SK-N-SH (cell line): ENCODE results near the gene GRM8. TPM values are rescaled to one million over a fixed set of nuclear protein-coding genes. Genes with fewer than 3 reads are reported as not detected.

ENCODE experiments used
- CTCF ChIA-PET: fragments of 300-600, 350-600 bp; formaldehyde crosslinking; extraction: SDS; loops from one replicate; lab custom pipeline; 2021; lab: Yijun Ruan, JAX
- POLR2A ChIA-PET: fragments of 350-600 bp; sonication (Branson Sonifier 250); formaldehyde crosslinking; extraction: SDS; loops from one replicate; lab custom pipeline; 2020; ENCODE audit warnings: antibody characterized with exemption, inconsistent platforms; lab: Yijun Ruan, JAX
- DNase-seq: peaks from one replicate; pipeline ENCODE4 v3.0.0; 2012
- H2AFZ ChIP-seq: fragments of 200-600 bp; sonication (generic); 2 replicates; pipeline ENCODE4 v1.8.1; 2016; ENCODE audit warnings: antibody characterized with exemption, mild to moderate bottlenecking, low read depth
- H3F3A ChIP-seq: fragments of 200-600 bp; sonication (generic); replicated peaks from 2 replicates; pipeline ENCODE3; 2016; ENCODE audit warnings: antibody characterized with exemption, mild to moderate bottlenecking; ENCODE audit not compliant: insufficient read depth
- H3K27ac ChIP-seq, 2 experiments: fragments of 200-500 bp in 1 of 2; fragments of 200-600 bp in 1 of 2; sonication (Bioruptor generic) in 1 of 2; sonication (generic), shearing (Covaris generic) in 1 of 2; 2 replicates each; pipeline versions ENCODE4 v1.5.1 to v1.6.1; 2014 to 2016; ENCODE audit warnings: low read depth in 2 of 2, inconsistent platforms in 1 of 2, low read length in 1 of 2, mild to moderate bottlenecking in 1 of 2, mixed read lengths in 1 of 2
- H3K27me3 ChIP-seq: fragments of 200-600 bp; sonication (generic), shearing (Covaris generic); 2 replicates; pipeline ENCODE4 v1.6.1; 2016; ENCODE audit warnings: mixed run types; ENCODE audit not compliant: insufficient read depth
- H3K36me3 ChIP-seq, 2 experiments: fragments of 200-500 bp in 1 of 2; fragments of 200-600 bp in 1 of 2; sonication (Bioruptor generic) in 1 of 2; sonication (generic) in 1 of 2; replicated peaks in 1 of 2; 2 replicates each; pipeline versions ENCODE3 to v1.5.1; 2014 to 2016; ENCODE audit warnings: low read length in 1 of 2, mild to moderate bottlenecking in 1 of 2; ENCODE audit not compliant: insufficient read depth in 2 of 2, control insufficient read depth in 1 of 2
- H3K4me1 ChIP-seq, 2 experiments: fragments of 200-500 bp in 1 of 2; fragments of 200-600 bp in 1 of 2; sonication (Bioruptor generic) in 1 of 2; sonication (generic), shearing (Covaris generic) in 1 of 2; 2 replicates each; pipeline versions ENCODE4 v1.5.1 to v1.6.1; 2014 to 2016; ENCODE audit warnings: low read depth in 1 of 2, low read length in 1 of 2, mixed run types in 1 of 2; ENCODE audit not compliant: insufficient read depth in 2 of 2, control insufficient read depth in 1 of 2
- H3K4me2 ChIP-seq: fragments of 200-600 bp; sonication (generic), shearing (Covaris generic); 2 replicates; pipeline ENCODE4 v1.6.1; 2017; ENCODE audit warnings: mixed run types
- H3K4me3 ChIP-seq, 2 experiments: fragments of 200-500 bp in 1 of 2; fragments of 200-600 bp in 1 of 2; sonication (Bioruptor generic) in 1 of 2; sonication (generic), shearing (Covaris generic) in 1 of 2; 2 replicates each; pipeline versions ENCODE4 v1.5.1 to v1.8.1; 2014 to 2016; ENCODE audit warnings: low read depth in 2 of 2, inconsistent platforms in 1 of 2, low read length in 1 of 2, mild to moderate bottlenecking in 1 of 2, mixed read lengths in 1 of 2, moderate library complexity in 1 of 2
- H3K79me2 ChIP-seq: fragments of 200-600 bp; sonication (generic); 2 replicates; pipeline ENCODE4 v1.8.1; 2017; ENCODE audit warnings: mild to moderate bottlenecking; ENCODE audit not compliant: insufficient read depth
- H3K9ac ChIP-seq: fragments of 200-600 bp; sonication (generic); 2 replicates; pipeline ENCODE4 v1.6.1; 2017; ENCODE audit warnings: mixed run types
- H3K9me2 ChIP-seq: fragments of 200-600 bp; sonication (generic); 2 replicates; pipeline ENCODE4 v1.6.1; 2017; ENCODE audit warnings: mixed run types
- H3K9me3 ChIP-seq: fragments of 200-600 bp; sonication (generic); 2 replicates; pipeline ENCODE4 v1.6.1; 2017; ENCODE audit warnings: mixed run types, mild to moderate bottlenecking, moderate library complexity
- H4K20me1 ChIP-seq: fragments of 200-600 bp; sonication (generic); 2 replicates; pipeline ENCODE4 v1.6.1; 2017; ENCODE audit warnings: mild to moderate bottlenecking, mixed run types; ENCODE audit not compliant: insufficient read depth
- CHD2 ChIP-seq: fragments of 150-350 bp; IDR thresholded peaks from 2 replicates; pipeline ENCODE4 v1.6.1; 2018; ENCODE audit warnings: low read length; ENCODE audit not compliant: partially characterized antibody
- EZH2phosphoT487 ChIP-seq: fragments of 200-600 bp; sonication (generic); IDR thresholded peaks from 2 replicates; pipeline ENCODE4 v1.6.1; 2017; ENCODE audit warnings: low read depth, mixed run types, mild to moderate bottlenecking, antibody characterized with exemption, moderate library complexity, borderline replicate concordance
- GATA2 ChIP-seq: sonication (generic); formaldehyde crosslinking; IDR thresholded peaks from 2 replicates; pipeline ENCODE4 v1.5.0; 2020; ENCODE audit warnings: mild to moderate bottlenecking, missing genetic modification reagents
- MAX ChIP-seq: IDR thresholded peaks from 2 replicates; pipeline ENCODE4 v1.4.0; 2012; ENCODE audit warnings: low read depth
- MEF2A ChIP-seq: IDR thresholded peaks from 2 replicates; pipeline ENCODE4 v1.4.0; 2012; ENCODE audit warnings: low read depth, borderline replicate concordance
- NFIC ChIP-seq: IDR thresholded peaks from 2 replicates; pipeline ENCODE4 v1.4.0; 2012; ENCODE audit warnings: borderline replicate concordance
- NRF1 ChIP-seq: IDR thresholded peaks from 2 replicates; pipeline ENCODE4 v1.6.1; 2012; ENCODE audit warnings: low read depth, mild to moderate bottlenecking, low read length
- TAF1 ChIP-seq: IDR thresholded peaks from 2 replicates; pipeline ENCODE4 v1.6.1; 2012; ENCODE audit warnings: low read depth, mild to moderate bottlenecking, low read length, moderate library complexity, borderline replicate concordance
- WGBS: methylation state at CpG from one replicate; pipeline ENCODE4 v1.1.6; 2017; ENCODE audit warnings: low lambda C conversion rate; 5-methylcytosine and 5-hydroxymethylcytosine counted together
- polyA plus RNA-seq, 3 experiments: library from polyadenylated mRNA; depleted of rRNA; stranded (reverse); fragments of >200 nt; gene quantifications; 2 replicates each; pipeline ENCODE4 v1.2.3, GENCODE V29; 2012
- TF ChIP-seq, protein P1 (sequence below): fragments of 200-600 bp; sonication (generic); IDR thresholded peaks from 2 replicates; pipeline ENCODE4 v1.6.1; 2017; ENCODE audit warnings: antibody characterized with exemption, mild to moderate bottlenecking, moderate library complexity
- TF ChIP-seq, protein P2 (sequence below): fragments of 150-350 bp; IDR thresholded peaks from 2 replicates; pipeline ENCODE4 v1.6.1; 2017; ENCODE audit warnings: antibody characterized with exemption, low read length, low read depth, borderline replicate concordance
- TF ChIP-seq, protein P3 (sequence below): IDR thresholded peaks from 2 replicates; pipeline ENCODE4 v1.4.0; 2012; ENCODE audit warnings: low read depth, borderline replicate concordance
- TF ChIP-seq, protein P4 (sequence below): IDR thresholded peaks from 2 replicates; pipeline ENCODE4 v1.4.0; 2012; ENCODE audit warnings: low read depth, borderline replicate concordance

Gene GRM8
- polyA plus RNA-seq, 1 of the 3 experiments (the other 2 are of a cell fraction) = 0.10 TPM

- DNase-seq = no peak
- Histone ChIP-seq H3K36me3 (no peaks in the 10 kb centered on the region), H3K4me1 (no peaks in the 10 kb centered on the region), H3K9ac (no peak overlapping the region), H2AFZ (no peak overlapping the region), H4K20me1 (no peaks in the 10 kb centered on the region), H3K9me3 (no peaks in the 10 kb centered on the region), H3K4me2 (no peak overlapping the region), H3K79me2 (no peaks in the 10 kb centered on the region), H3K27ac (no peak overlapping the region), H3K27me3 (no peaks in the 10 kb centered on the region)
- WGBS = 48% methylated on average over 4 of the region's 4 CpGs
- TF ChIP-seq, protein P1, sequence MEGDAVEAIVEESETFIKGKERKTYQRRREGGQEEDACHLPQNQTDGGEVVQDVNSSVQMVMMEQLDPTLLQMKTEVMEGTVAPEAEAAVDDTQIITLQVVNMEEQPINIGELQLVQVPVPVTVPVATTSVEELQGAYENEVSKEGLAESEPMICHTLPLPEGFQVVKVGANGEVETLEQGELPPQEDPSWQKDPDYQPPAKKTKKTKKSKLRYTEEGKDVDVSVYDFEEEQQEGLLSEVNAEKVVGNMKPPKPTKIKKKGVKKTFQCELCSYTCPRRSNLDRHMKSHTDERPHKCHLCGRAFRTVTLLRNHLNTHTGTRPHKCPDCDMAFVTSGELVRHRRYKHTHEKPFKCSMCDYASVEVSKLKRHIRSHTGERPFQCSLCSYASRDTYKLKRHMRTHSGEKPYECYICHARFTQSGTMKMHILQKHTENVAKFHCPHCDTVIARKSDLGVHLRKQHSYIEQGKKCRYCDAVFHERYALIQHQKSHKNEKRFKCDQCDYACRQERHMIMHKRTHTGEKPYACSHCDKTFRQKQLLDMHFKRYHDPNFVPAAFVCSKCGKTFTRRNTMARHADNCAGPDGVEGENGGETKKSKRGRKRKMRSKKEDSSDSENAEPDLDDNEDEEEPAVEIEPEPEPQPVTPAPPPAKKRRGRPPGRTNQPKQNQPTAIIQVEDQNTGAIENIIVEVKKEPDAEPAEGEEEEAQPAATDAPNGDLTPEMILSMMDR = no peak
- TF ChIP-seq CHD2 = no peak
- TF ChIP-seq, all 33 proteins: peak for 0
- Histone ChIP-seq H3F3A (no peaks in the 10 kb centered on the region), H3K4me3 (no peak overlapping the region), H3K9me2 (no peaks in the 10 kb centered on the region)
- CTCF ChIA-PET = interaction anchor here (1.0 to 1.5 kb wide), 3 partner anchors 12 to 39 kb away, joined by 3 to 5 read pairs (median 4); no protein-coding TSS in a partner anchor
- POLR2A ChIA-PET = no interaction called here
Observed at GRCh38 chr7:127214956-127215718, 37.6 kb downstream of the GRM8 start.

DNA sequence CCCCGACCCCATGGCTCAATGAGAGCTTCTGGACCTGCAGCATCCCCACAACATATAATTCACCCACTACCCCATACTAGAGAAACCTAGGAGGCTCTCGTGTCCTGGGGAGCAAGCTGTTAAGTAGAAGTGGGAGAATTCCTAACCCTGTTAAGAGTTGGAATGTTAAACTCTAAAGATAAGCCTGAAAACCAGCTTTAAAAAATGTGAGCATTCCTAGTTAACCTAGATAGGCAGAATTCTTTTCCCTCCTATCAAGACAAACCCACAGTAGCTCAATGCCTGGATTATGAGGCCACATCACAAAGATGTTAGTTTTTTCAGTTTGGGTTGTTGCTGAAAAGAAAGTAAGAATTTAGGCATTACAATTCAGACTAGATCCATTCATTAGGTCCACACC, 42.9 kb downstream of the GRM8 start:
- 7% methylated on average over 2 of the region's 2 CpGs for WGBS

DNA sequence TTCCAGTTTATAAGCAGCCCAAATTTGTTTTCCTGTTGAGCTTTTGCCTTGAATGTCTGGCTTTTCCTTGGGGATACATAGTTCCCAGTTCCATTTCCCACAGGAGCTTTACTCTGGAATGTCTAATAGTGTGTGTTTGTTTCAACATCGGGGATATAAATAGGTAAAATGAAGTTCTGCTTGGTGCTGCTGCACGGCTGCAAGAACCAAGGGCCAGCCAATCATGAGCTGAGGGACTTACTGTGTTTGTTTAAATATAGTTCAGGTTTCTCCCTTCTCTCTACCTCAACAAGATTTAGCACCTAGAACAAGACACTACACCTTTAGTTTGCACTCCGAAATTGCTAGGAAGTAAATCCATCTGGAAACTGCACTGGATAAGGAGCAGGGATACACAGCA, 43.9 kb downstream of the GRM8 start:
- no peaks in the 10 kb centered on the region for H3F3A ChIP-seq
- CTCF ChIA-PET = interaction anchor here (1.4 to 1.7 kb wide), 2 partner anchors 45 to 46 kb away, joined by 3 to 4 read pairs; no protein-coding TSS in a partner anchor
- no peaks in the 10 kb centered on the region for H3K9me2 ChIP-seq
- no peak overlapping the region for H3K9ac ChIP-seq
- no peaks in the 10 kb centered on the region for H3K9me3 ChIP-seq
- WGBS = 17% methylated on average over 3 of the region's 3 CpGs
- no peak overlapping the region for H3K4me3 ChIP-seq
- no peaks in the 10 kb centered on the region for H4K20me1 ChIP-seq
- POLR2A ChIA-PET = no interaction called here
- no peaks in the 10 kb centered on the region for H3K4me1 ChIP-seq
- H3K4me2 ChIP-seq = no peak overlapping the region
- H3K79me2 ChIP-seq = no peaks in the 10 kb centered on the region
- H2AFZ ChIP-seq = no peak overlapping the region
- no peaks in the 10 kb centered on the region for H3K36me3 ChIP-seq
- no peaks in the 10 kb centered on the region for H3K27me3 ChIP-seq
- no peak overlapping the region for H3K27ac ChIP-seq
- DNase-seq = no peak
- TF ChIP-seq, protein P2, sequence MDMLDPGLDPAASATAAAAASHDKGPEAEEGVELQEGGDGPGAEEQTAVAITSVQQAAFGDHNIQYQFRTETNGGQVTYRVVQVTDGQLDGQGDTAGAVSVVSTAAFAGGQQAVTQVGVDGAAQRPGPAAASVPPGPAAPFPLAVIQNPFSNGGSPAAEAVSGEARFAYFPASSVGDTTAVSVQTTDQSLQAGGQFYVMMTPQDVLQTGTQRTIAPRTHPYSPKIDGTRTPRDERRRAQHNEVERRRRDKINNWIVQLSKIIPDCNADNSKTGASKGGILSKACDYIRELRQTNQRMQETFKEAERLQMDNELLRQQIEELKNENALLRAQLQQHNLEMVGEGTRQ = no peak
- TF ChIP-seq, protein P3, sequence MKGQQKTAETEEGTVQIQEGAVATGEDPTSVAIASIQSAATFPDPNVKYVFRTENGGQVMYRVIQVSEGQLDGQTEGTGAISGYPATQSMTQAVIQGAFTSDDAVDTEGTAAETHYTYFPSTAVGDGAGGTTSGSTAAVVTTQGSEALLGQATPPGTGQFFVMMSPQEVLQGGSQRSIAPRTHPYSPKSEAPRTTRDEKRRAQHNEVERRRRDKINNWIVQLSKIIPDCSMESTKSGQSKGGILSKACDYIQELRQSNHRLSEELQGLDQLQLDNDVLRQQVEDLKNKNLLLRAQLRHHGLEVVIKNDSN = no peak
- TF ChIP-seq, protein P4, sequence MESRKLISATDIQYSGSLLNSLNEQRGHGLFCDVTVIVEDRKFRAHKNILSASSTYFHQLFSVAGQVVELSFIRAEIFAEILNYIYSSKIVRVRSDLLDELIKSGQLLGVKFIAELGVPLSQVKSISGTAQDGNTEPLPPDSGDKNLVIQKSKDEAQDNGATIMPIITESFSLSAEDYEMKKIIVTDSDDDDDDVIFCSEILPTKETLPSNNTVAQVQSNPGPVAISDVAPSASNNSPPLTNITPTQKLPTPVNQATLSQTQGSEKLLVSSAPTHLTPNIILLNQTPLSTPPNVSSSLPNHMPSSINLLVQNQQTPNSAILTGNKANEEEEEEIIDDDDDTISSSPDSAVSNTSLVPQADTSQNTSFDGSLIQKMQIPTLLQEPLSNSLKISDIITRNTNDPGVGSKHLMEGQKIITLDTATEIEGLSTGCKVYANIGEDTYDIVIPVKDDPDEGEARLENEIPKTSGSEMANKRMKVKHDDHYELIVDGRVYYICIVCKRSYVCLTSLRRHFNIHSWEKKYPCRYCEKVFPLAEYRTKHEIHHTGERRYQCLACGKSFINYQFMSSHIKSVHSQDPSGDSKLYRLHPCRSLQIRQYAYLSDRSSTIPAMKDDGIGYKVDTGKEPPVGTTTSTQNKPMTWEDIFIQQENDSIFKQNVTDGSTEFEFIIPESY = no peak
- no peak for TF ChIP-seq MEF2A
- no peak for TF ChIP-seq MAX
- TF ChIP-seq NFIC = no peak
- no peak for TF ChIP-seq GATA2 (CRISPR knock-in tag)
- TF ChIP-seq EZH2phosphoT487 = no peak
- no peak for TF ChIP-seq TAF1

More for the DNA sequence above, 42.9 kb downstream of the GRM8 start:
- Histone ChIP-seq H3K9ac (no peak overlapping the region), H3K9me3 (no peaks in the 10 kb centered on the region), H3K9me2 (no peaks in the 10 kb centered on the region), H3K36me3 (no peaks in the 10 kb centered on the region), H2AFZ (no peak overlapping the region), H3K4me3 (no peak overlapping the region), H3F3A (no peaks in the 10 kb centered on the region), H3K27ac (no peak overlapping the region), H4K20me1 (no peaks in the 10 kb centered on the region), H3K79me2 (no peaks in the 10 kb centered on the region), H3K4me2 (no peak overlapping the region), H3K27me3 (no peaks in the 10 kb centered on the region), H3K4me1 (no peaks in the 10 kb centered on the region)
- ChIA-PET CTCF (interaction anchor here (1.4 to 1.7 kb wide), 2 partner anchors 44 to 45 kb away, joined by 3 to 4 read pairs; no protein-coding TSS in a partner anchor), POLR2A (no interaction called here)
- no peak for TF ChIP-seq NRF1
- no peak for DNase-seq
